DOHH2 (cell line): ENCODE results near the gene RPL19.

Experiments
- CTCF ChIP-seq: fragments of 200-600 bp; sonication (generic); IDR thresholded peaks from one replicate; pipeline ENCODE4 v1.5.1; 2014; ENCODE audit warnings: antibody characterized with exemption, mild to moderate bottlenecking, low read depth, low read length; ENCODE audit not compliant: poor library complexity, severe bottlenecking
- EZH2phosphoT487 ChIP-seq: fragments of 200-600 bp; sonication (generic); IDR thresholded peaks from 2 replicates; pipeline ENCODE4 v1.6.1; 2017; ENCODE audit warnings: borderline replicate concordance, mild to moderate bottlenecking, antibody characterized with exemption, low read length, moderate library complexity, mixed read lengths

- TF ChIP-seq CTCF (no peak), EZH2phosphoT487 (no peak)
Measured at GRCh38 chr17:39212841-39213480, 12.9 kb downstream of the RPL19 start.
